Loucy (cell line): ENCODE measurements around the gene PRL.

Experiments used
- H2AFZ ChIP-seq: fragments of 200-600 bp; sonication (generic); 2 replicates; pipeline ENCODE4 v1.6.0; 2016; ENCODE audit warnings: antibody characterized with exemption, mild to moderate bottlenecking, low read length, moderate library complexity
- H3F3A ChIP-seq: fragments of 200-600 bp; 2 replicates; pipeline ENCODE4 v1.6.0; 2016; ENCODE audit warnings: antibody characterized with exemption, low read depth, mild to moderate bottlenecking
- H3K27me3 ChIP-seq: fragments of 200-600 bp; sonication (generic); 2 replicates; pipeline ENCODE4 v1.6.1; 2014; ENCODE audit warnings: low read length, mild to moderate bottlenecking; ENCODE audit not compliant: insufficient read depth, poor library complexity, severe bottlenecking
- H3K36me3 ChIP-seq: fragments of 200-600 bp; sonication (generic); 2 replicates; pipeline ENCODE4 v1.6.1; 2016; ENCODE audit warnings: low read length; ENCODE audit not compliant: insufficient read depth
- H3K4me1 ChIP-seq: fragments of 200-600 bp; sonication (generic); 2 replicates; pipeline ENCODE4 v1.5.1; 2014; ENCODE audit warnings: low read length, mild to moderate bottlenecking; ENCODE audit not compliant: insufficient read depth, poor library complexity, severe bottlenecking
- H3K4me2 ChIP-seq: fragments of 200-600 bp; sonication (generic); 2 replicates; pipeline ENCODE4 v1.6.0; 2014; ENCODE audit warnings: antibody characterized with exemption, low read length, low read depth, mild to moderate bottlenecking; ENCODE audit not compliant: poor library complexity, severe bottlenecking
- H3K4me3 ChIP-seq: fragments of 200-600 bp; sonication (generic); 2 replicates; pipeline ENCODE4 v1.5.1; 2014; ENCODE audit warnings: low read length, mild to moderate bottlenecking, mixed read lengths; ENCODE audit not compliant: poor library complexity, severe bottlenecking
- H3K79me2 ChIP-seq: fragments of 200-600 bp; sonication (generic); 2 replicates; pipeline ENCODE4 v1.6.1; 2014; ENCODE audit warnings: low read length; ENCODE audit not compliant: insufficient read depth
- H3K9ac ChIP-seq: fragments of 200-600 bp; sonication (generic); 2 replicates; pipeline ENCODE4 v1.6.0; 2014; ENCODE audit warnings: mild to moderate bottlenecking, low read depth, low read length, moderate library complexity; ENCODE audit not compliant: poor library complexity, severe bottlenecking
- H3K9me2 ChIP-seq: fragments of 200-600 bp; sonication (generic); replicated peaks from 2 replicates; pipeline ENCODE4 v1.6.1; 2016; ENCODE audit warnings: low read depth, low read length, mixed read lengths
- H3K9me3 ChIP-seq: fragments of 200-600 bp; sonication (generic); 2 replicates; pipeline ENCODE4 v1.6.1; 2014; ENCODE audit warnings: mild to moderate bottlenecking, antibody characterized with exemption, low read length, low read depth; ENCODE audit not compliant: insufficient read depth
- H4K20me1 ChIP-seq: fragments of 200-600 bp; sonication (generic); 2 replicates; pipeline ENCODE4 v1.6.0; 2014; ENCODE audit warnings: antibody characterized with exemption, low read length, mild to moderate bottlenecking; ENCODE audit not compliant: insufficient read depth, poor library complexity, severe bottlenecking
- EZH2phosphoT487 ChIP-seq: fragments of 200-600 bp; IDR thresholded peaks from 2 replicates; pipeline ENCODE4 v1.6.1; 2018; ENCODE audit warnings: antibody characterized with exemption, mild to moderate bottlenecking, moderate library complexity, borderline replicate concordance
- TF ChIP-seq, protein P1 (sequence below): fragments of 200-600 bp; sonication (generic); conservative IDR thresholded peaks from 2 replicates; pipeline ENCODE4 v1.5.1; 2014; ENCODE audit warnings: mild to moderate bottlenecking, antibody characterized with exemption, low read length

PRL gene

DNA sequence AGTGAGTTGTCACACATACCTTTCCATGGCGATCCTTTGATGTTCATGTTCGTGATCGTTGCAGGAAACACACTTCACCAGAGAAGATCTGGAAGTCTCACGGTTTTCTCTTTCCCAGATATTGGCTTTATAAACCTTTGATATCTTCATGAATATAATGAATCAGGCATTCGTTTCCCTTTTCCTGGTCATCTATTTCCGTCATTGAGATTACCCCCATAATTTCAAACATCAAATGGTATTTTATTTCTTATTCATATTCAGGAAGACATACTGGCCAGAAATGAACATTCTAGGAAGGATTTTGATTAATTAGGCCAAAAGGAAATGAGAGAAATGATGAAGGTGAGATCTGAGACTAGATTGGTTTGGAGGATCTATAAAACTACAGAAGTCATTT is at the start of gene PRL:
Gene PRL (minus strand): TSS at position 101 of the 400 bp plus-strand sequence. CDS start 54 bp downstream, at position 47.
- Histone ChIP-seq H3K9me2 (no peaks in the 10 kb centered on the region), H3K4me2 (no peak within 1 kb of the TSS), H3F3A (no peaks in the 10 kb centered on the region), H3K9me3 (no peaks in the 10 kb centered on the region), H3K36me3 (no peaks in the 10 kb centered on the region), H4K20me1 (no peaks in the 10 kb centered on the region), H3K79me2 (no peaks in the 10 kb centered on the region), H3K9ac (no peak within 1 kb of the TSS), H2AFZ (no peak within 1 kb of the TSS), H3K27me3 (no peaks in the 10 kb centered on the region), H3K4me1 (no peaks in the 10 kb centered on the region), H3K4me3 (no peak within 1 kb of the TSS)
- TF ChIP-seq, protein P1, sequence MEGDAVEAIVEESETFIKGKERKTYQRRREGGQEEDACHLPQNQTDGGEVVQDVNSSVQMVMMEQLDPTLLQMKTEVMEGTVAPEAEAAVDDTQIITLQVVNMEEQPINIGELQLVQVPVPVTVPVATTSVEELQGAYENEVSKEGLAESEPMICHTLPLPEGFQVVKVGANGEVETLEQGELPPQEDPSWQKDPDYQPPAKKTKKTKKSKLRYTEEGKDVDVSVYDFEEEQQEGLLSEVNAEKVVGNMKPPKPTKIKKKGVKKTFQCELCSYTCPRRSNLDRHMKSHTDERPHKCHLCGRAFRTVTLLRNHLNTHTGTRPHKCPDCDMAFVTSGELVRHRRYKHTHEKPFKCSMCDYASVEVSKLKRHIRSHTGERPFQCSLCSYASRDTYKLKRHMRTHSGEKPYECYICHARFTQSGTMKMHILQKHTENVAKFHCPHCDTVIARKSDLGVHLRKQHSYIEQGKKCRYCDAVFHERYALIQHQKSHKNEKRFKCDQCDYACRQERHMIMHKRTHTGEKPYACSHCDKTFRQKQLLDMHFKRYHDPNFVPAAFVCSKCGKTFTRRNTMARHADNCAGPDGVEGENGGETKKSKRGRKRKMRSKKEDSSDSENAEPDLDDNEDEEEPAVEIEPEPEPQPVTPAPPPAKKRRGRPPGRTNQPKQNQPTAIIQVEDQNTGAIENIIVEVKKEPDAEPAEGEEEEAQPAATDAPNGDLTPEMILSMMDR: no peak
- no peak for TF ChIP-seq EZH2phosphoT487

- Histone ChIP-seq H3K36me3 (no peaks in the 10 kb centered on the region), H3K9me2 (no peaks in the 10 kb centered on the region), H3K9ac (no peak overlapping the region), H3K9me3 (no peaks in the 10 kb centered on the region), H3K4me3 (no peak overlapping the region), H3K27me3 (no peaks in the 10 kb centered on the region), H3F3A (no peaks in the 10 kb centered on the region), H3K79me2 (no peaks in the 10 kb centered on the region), H2AFZ (no peak overlapping the region), H3K4me1 (peaks cover 10% of the 10 kb centered on the region), H3K4me2 (no peak overlapping the region), H4K20me1 (no peaks in the 10 kb centered on the region)
- TF ChIP-seq, protein P1: peak; percentile 85
- no peak for TF ChIP-seq EZH2phosphoT487
Observed at GRCh38 chr6:22343864-22344263, 47.0 kb upstream of the PRL start.

GRCh38 chr6:22334778-22335177 is 37.9 kb upstream of the PRL start:
- Histone ChIP-seq H4K20me1 (no peaks in the 10 kb centered on the region), H3F3A (no peaks in the 10 kb centered on the region), H3K79me2 (no peaks in the 10 kb centered on the region), H3K4me1 (peaks cover 24% of the 10 kb centered on the region), H3K4me3 (peak overlapping the region; percentile 54), H3K27me3 (no peaks in the 10 kb centered on the region), H3K36me3 (no peaks in the 10 kb centered on the region), H3K9me2 (no peaks in the 10 kb centered on the region), H3K9me3 (no peaks in the 10 kb centered on the region), H3K9ac (peak overlapping the region; percentile 57), H3K4me2 (peak overlapping the region; percentile 71), H2AFZ (peak overlapping the region; percentile 82)
- no peak for TF ChIP-seq EZH2phosphoT487
- TF ChIP-seq, protein P1: no peak
